ENCODE results near the gene ABCF1. TPM values are rescaled to one million over a fixed set of nuclear protein-coding genes. Genes with fewer than 3 reads are reported as not detected.

The ABCF1 gene
- total and polyA plus RNA-seq, 9 of the 15 experiments (the other 6 are each of a cell fraction or from before 2014, with no cell fraction given) = 41.6 to 193 (median 102) TPM

DNA sequence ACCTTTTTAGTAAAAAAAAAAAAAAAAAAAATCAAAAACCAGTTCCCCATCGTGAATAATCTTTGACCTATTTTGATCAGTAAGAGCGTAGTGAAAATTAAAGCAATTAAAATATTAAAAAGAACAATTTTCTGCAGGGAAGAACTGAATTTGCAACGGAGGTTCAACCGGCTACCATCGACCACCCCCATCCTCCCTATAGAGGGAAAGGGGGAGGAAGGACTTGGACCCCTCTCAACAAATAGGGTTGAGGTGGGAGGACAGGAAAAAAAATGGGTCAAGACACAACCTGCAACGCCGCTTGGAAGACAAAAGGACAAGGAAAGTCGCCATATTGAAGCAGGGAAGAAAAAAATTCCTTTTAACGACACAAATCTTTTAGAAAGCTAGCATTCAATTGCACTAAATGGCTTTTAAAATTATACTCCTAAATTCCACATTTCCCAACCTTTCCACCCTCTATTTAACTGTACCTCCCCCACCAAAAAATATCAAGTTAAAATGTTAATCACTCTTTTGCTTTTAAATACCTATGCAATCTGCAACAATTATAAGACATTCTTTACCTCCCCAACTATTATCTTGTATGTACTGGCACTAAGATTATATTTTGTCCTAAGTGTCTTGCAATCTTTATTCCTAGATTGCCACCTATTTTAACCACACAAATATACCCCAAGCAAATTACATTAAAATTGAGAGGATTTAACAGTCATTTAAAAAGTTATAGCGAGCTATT, 44.1 kb downstream of the ABCF1 start (continued):
- TF ChIP-seq ETS1 (conservative IDR thresholded peaks at IDR 0.05; ENCODE audit: control insufficient read depth, low read depth, low read length) (no peak), ZNF41 (CRISPR knock-in tag; conservative IDR thresholded peaks at IDR 0.05) (peak; percentile 75), HDAC6 (IDR thresholded peaks at IDR 0.05; ENCODE audit: low read depth, low read length) (no peak), POLR2AphosphoS5 (IDR thresholded peaks at IDR 0.05; ENCODE audit: control insufficient read depth, insufficient read depth, low read depth, low read length) (peak; percentile 79), SMARCB1 (IDR thresholded peaks at IDR 0.05; ENCODE audit: insufficient read length, low read depth) (no peak), MECOM (CRISPR knock-in tag; IDR thresholded peaks at IDR 0.05) (peak; percentile 41; the same call in 1 of the 2 replicates), NR2C1 (IDR thresholded peaks at IDR 0.05) (0 out of 2 replicates have a peak, but pooled peaks have one; percentile 41), NR2C1 (tag; IDR thresholded peaks at IDR 0.05) (no peak), ELF1 (tag; IDR thresholded peaks at IDR 0.05) (peak; percentile 40; the same call in 1 of the 2 replicates), ILK (tag; IDR thresholded peaks at IDR 0.05; ENCODE audit: borderline replicate concordance, low read depth) (no peak), LARP7 (IDR thresholded peaks at IDR 0.05) (peak; percentile 38), THAP7 (CRISPR knock-in tag; IDR thresholded peaks at IDR 0.05) (peak; percentile 86; the same call in 1 of the 2 replicates), MYBL2 (IDR thresholded peaks at IDR 0.05; ENCODE audit: low read depth) (0 out of 2 replicates have a peak, but pooled peaks have one; percentile 15), MYBL2 (CRISPR knock-in tag; IDR thresholded peaks at IDR 0.05; ENCODE audit: borderline replicate concordance) (no peak), TAF7 (tag; IDR thresholded peaks at IDR 0.05) (peak; percentile 10), ZNF23 (CRISPR knock-in tag; IDR thresholded peaks at IDR 0.05) (peak; percentile 65)
- TF ChIP-seq, protein P1, sequence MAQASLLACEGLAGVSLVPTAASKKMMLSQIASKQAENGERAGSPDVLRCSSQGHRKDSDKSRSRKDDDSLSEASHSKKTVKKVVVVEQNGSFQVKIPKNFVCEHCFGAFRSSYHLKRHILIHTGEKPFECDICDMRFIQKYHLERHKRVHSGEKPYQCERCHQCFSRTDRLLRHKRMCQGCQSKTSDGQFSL (CRISPR knock-in tag; IDR thresholded peaks at IDR 0.05) = no peak
- TF ChIP-seq, protein P1 (tag; IDR thresholded peaks at IDR 0.05) = 0 out of 4 replicates have a peak, but pooled peaks of 1 of the 2 experiments have one; percentile 30
- TF ChIP-seq, protein P2, sequence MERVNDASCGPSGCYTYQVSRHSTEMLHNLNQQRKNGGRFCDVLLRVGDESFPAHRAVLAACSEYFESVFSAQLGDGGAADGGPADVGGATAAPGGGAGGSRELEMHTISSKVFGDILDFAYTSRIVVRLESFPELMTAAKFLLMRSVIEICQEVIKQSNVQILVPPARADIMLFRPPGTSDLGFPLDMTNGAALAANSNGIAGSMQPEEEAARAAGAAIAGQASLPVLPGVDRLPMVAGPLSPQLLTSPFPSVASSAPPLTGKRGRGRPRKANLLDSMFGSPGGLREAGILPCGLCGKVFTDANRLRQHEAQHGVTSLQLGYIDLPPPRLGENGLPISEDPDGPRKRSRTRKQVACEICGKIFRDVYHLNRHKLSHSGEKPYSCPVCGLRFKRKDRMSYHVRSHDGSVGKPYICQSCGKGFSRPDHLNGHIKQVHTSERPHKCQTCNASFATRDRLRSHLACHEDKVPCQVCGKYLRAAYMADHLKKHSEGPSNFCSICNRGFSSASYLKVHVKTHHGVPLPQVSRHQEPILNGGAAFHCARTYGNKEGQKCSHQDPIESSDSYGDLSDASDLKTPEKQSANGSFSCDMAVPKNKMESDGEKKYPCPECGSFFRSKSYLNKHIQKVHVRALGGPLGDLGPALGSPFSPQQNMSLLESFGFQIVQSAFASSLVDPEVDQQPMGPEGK (CRISPR knock-in tag; IDR thresholded peaks at IDR 0.05; ENCODE audit: borderline replicate concordance) = peak; percentile 67
- TF ChIP-seq, protein P3, sequence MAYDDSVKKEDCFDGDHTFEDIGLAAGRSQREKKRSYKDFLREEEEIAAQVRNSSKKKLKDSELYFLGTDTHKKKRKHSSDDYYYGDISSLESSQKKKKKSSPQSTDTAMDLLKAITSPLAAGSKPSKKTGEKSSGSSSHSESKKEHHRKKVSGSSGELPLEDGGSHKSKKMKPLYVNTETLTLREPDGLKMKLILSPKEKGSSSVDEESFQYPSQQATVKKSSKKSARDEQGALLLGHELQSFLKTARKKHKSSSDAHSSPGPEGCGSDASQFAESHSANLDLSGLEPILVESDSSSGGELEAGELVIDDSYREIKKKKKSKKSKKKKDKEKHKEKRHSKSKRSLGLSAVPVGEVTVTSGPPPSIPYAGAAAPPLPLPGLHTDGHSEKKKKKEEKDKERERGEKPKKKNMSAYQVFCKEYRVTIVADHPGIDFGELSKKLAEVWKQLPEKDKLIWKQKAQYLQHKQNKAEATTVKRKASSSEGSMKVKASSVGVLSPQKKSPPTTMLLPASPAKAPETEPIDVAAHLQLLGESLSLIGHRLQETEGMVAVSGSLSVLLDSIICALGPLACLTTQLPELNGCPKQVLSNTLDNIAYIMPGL (CRISPR knock-in tag; IDR thresholded peaks at IDR 0.05) = 0 out of 2 replicates have a peak, but pooled peaks have one; percentile 55

Data from K562 (cell line).